ENCODE results near the gene RPH3AL.

Gene RPH3AL

DNA sequence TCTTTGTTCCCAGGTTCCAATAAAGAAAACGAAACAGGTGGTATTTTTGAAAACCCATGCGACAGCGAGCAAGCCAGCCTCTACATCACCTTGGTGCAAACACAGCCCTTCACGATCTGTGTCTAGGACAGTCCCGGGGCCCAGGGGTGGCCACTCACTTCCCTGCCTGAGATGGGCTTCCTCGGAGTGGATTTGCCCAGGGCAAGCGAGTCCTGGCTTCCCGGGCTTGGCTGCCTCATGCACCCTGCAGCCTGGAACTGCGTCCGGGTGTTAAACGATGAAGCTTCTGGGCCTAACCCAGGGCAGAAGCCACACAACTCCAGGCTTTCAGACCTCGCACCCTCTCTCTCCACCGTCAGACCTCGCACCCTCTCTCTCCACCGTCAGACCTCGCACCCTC, 66.0 kb downstream of the RPH3AL start:
- H3K4me3 Mint-ChIP-seq, result no peak overlapping the region
- no peaks in the 10 kb centered on the region for H3K27me3 Mint-ChIP-seq (ENCODE audit: low read depth)
- H3K27ac Mint-ChIP-seq, result no peak overlapping the region
- H3K4me1 Mint-ChIP-seq (ENCODE audit: low read depth), result no peaks in the 10 kb centered on the region
- H3K9me3 Mint-ChIP-seq, result no peaks in the 10 kb centered on the region
- H3K36me3 Mint-ChIP-seq (ENCODE audit: low read depth), result no peaks in the 10 kb centered on the region

GRCh38 chr17:285751-286422, 66.7 kb downstream of the RPH3AL start:
- no peaks in the 10 kb centered on the region for H3K27me3 Mint-ChIP-seq (ENCODE audit: low read depth)
- H3K4me3 Mint-ChIP-seq, result no peak overlapping the region
- H3K27ac Mint-ChIP-seq, result no peak overlapping the region
- H3K36me3 Mint-ChIP-seq (ENCODE audit: low read depth), result no peaks in the 10 kb centered on the region
- no peaks in the 10 kb centered on the region for H3K4me1 Mint-ChIP-seq (ENCODE audit: low read depth)
- H3K9me3 Mint-ChIP-seq, result no peaks in the 10 kb centered on the region

DNA sequence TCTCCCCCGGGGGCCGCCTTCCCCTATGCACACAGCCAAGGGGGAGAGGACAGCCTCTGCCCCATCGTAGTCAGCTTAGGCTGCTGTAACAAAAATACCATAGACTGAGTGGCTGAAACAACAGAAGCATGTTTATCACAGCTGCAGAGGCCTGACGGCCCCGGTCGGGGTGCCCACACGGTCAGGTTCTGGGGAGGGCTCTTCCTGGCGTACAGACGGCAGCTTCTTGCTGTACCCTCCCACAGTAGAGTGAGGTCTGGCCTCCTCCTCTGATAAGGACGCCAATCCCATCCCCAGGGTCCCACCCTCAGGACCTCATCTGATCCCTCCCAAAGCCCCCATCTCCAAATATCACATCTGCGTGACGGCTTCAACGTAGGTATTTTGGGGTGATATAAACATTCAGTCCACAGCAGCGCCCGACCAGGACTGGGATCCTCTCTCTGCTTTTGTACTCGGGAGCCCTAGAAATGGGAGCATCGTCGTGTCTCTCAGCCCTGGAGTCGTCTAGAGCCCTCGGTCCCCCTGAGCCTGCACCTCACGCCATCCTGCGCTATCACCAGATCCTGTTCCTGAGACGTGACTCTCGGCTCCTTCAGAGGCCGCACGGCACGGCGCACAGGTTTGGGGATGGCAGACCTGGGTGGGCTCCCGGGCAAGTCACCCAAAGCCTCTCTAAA, 67.8 kb downstream of the RPH3AL start:
- Mint-ChIP-seq H3K27ac (no peak overlapping the region), H3K36me3 (ENCODE audit: low read depth) (no peaks in the 10 kb centered on the region), H3K4me3 (no peak overlapping the region), H3K9me3 (no peaks in the 10 kb centered on the region), H3K4me1 (ENCODE audit: low read depth) (no peaks in the 10 kb centered on the region), H3K27me3 (ENCODE audit: low read depth) (no peaks in the 10 kb centered on the region)

DNA sequence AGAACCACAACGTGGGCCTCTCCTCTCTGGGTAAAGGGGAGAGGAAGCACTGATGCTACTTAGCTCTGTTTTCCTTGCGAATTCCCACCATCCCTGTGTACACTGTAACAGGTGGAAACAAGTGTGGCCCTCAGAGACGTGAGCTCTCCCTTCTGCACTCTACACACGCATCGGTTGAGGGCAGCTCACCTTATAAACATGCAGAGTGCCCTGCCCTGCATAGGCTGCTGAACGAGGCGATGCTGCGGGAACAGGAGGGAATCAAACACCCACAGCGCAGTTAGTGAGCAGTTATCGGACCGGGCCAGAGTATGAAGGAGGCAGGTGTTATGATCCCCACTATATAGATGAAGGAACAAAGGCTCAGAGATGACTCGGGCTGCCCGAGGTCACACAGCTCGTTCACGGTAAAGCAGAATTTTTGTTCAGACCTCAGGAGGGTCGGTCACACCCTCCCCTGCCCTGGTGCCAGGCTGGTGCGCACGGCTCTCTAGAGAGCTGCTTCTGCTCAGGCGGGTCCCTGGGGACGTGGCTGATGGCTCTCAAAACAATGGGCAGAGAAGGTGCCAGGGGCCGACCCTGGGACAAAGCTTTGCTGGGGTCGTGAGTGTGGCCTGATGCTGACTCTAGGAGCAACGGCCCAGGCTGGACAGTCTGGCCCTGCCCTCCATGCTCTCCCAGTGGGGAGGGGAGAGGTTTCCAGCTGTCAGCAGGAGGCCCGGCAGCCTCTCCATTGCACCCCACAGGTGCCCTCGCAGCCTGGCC, 68.5 kb downstream of the RPH3AL start:
- Mint-ChIP-seq H3K27me3 (ENCODE audit: low read depth) (no peaks in the 10 kb centered on the region), H3K4me1 (ENCODE audit: low read depth) (no peaks in the 10 kb centered on the region), H3K9me3 (no peaks in the 10 kb centered on the region), H3K4me3 (no peak overlapping the region), H3K27ac (no peak overlapping the region), H3K36me3 (ENCODE audit: low read depth) (no peaks in the 10 kb centered on the region)

- Mint-ChIP-seq H3K36me3 (ENCODE audit: low read depth) (no peaks in the 10 kb centered on the region), H3K27ac (no peak overlapping the region), H3K4me1 (ENCODE audit: low read depth) (no peaks in the 10 kb centered on the region), H3K4me3 (no peak overlapping the region), H3K9me3 (no peaks in the 10 kb centered on the region), H3K27me3 (ENCODE audit: low read depth) (no peaks in the 10 kb centered on the region)
These were observed 69.4 kb downstream of the RPH3AL start for GRCh38 chr17:282912-283882.

GRCh38 chr17:282000-282911, 70.4 kb downstream of the RPH3AL start:
- Mint-ChIP-seq H3K4me1 (ENCODE audit: low read depth) (no peaks in the 10 kb centered on the region), H3K27ac (no peak overlapping the region), H3K4me3 (no peak overlapping the region), H3K27me3 (ENCODE audit: low read depth) (no peaks in the 10 kb centered on the region), H3K36me3 (ENCODE audit: low read depth) (no peaks in the 10 kb centered on the region), H3K9me3 (no peaks in the 10 kb centered on the region)

DNA sequence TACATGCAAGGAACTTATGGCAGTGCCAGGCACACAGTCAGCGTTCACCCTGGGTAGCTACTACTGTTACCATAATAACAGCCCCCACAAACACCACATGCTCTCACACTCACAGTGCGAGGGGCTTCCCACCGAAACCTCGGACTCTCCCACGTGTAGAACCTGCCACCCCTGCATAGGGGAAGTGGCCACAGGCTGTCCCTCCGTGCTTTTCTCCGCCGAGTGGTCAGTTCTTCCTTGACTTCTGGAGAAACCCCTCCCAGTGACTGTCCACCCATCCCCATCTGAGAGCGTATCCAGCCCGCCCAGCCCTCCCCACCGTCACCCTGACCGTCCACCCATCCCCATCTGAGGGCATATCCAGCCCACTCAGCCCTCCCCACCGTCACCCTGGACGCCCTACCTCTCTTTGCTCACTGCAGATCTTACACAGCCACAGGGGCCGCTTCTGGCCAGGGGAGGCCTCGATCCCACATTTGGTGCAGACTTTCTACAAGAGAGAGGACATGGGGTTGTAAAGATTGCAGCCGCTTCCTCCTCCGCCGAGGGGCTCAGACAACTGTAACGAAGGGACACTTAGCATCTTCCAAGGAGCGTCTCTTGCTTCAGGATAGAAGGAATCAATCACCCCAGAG, 71.1 kb downstream of the RPH3AL start:
- no peak overlapping the region for H3K4me3 Mint-ChIP-seq
- H3K27ac Mint-ChIP-seq, result no peak overlapping the region
- no peaks in the 10 kb centered on the region for H3K27me3 Mint-ChIP-seq (ENCODE audit: low read depth)

GRCh38 chr17:280901-281300, 71.7 kb downstream of the RPH3AL start:
- Mint-ChIP-seq H3K27ac (no peak overlapping the region), H3K4me3 (no peak overlapping the region), H3K9me3 (no peaks in the 10 kb centered on the region), H3K36me3 (ENCODE audit: low read depth) (no peaks in the 10 kb centered on the region), H3K27me3 (ENCODE audit: low read depth) (no peaks in the 10 kb centered on the region), H3K4me1 (ENCODE audit: low read depth) (no peaks in the 10 kb centered on the region)

More for the DNA sequence above, 71.1 kb downstream of the RPH3AL start:
- no peaks in the 10 kb centered on the region for H3K9me3 Mint-ChIP-seq
- no peaks in the 10 kb centered on the region for H3K4me1 Mint-ChIP-seq (ENCODE audit: low read depth)
- no peaks in the 10 kb centered on the region for H3K36me3 Mint-ChIP-seq (ENCODE audit: low read depth)

- Mint-ChIP-seq H3K27ac (no peak overlapping the region), H3K27me3 (ENCODE audit: low read depth) (no peaks in the 10 kb centered on the region), H3K4me1 (ENCODE audit: low read depth) (no peaks in the 10 kb centered on the region), H3K4me3 (no peak overlapping the region), H3K9me3 (no peaks in the 10 kb centered on the region), H3K36me3 (ENCODE audit: low read depth) (no peaks in the 10 kb centered on the region)
These were observed 72.4 kb downstream of the RPH3AL start for GRCh38 chr17:280216-280615.

DNA sequence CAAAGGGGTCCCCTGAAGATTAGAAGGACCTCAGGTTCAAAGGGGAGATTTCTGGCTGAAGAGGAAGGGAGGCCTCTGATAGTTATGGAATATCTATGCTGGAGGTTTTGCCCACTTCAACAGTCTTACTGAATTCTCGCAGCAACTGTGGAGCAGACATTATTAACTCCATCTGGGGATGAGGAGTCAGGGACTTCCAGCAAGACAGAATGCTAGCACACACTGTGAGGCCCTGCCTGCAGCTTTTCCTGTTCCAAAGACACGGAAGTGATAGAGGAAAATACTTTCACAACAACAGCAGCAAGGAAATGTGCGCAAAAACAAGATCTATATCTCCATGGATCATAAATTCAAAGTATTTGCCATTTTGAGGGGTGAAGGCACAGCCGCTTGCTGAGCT, 72.8 kb downstream of the RPH3AL start:
- Mint-ChIP-seq H3K36me3 (ENCODE audit: low read depth) (no peaks in the 10 kb centered on the region), H3K4me1 (ENCODE audit: low read depth) (no peaks in the 10 kb centered on the region), H3K4me3 (no peak overlapping the region), H3K27me3 (ENCODE audit: low read depth) (no peaks in the 10 kb centered on the region), H3K27ac (no peak overlapping the region), H3K9me3 (no peaks in the 10 kb centered on the region)

DNA sequence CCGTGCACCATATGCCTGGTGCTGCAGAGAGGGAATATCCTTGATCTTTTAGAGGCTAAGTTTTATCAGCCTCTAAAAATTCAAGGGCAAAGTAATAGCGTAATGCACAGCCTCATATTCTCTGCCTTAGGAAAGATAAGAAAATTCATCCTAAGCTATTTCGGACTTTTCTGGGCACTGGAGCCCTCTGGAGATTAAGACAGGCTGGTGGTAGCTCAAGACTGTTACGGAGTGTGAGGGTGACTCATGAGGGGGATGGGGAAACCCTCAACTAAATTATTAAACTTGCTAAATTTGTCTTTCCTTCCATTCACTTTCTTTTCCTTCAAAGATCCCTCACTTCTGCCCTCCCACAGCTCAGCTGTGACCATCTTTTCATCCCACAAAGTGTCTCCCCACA, 73.3 kb downstream of the RPH3AL start:
- no peaks in the 10 kb centered on the region for H3K36me3 Mint-ChIP-seq (ENCODE audit: low read depth)
- H3K4me3 Mint-ChIP-seq, result no peak overlapping the region
- no peak overlapping the region for H3K27ac Mint-ChIP-seq
- no peaks in the 10 kb centered on the region for H3K4me1 Mint-ChIP-seq (ENCODE audit: low read depth)
- no peaks in the 10 kb centered on the region for H3K9me3 Mint-ChIP-seq
- H3K27me3 Mint-ChIP-seq (ENCODE audit: low read depth), result no peaks in the 10 kb centered on the region

- no peak overlapping the region for H3K27ac Mint-ChIP-seq
- H3K9me3 Mint-ChIP-seq, result no peaks in the 10 kb centered on the region
- H3K4me1 Mint-ChIP-seq (ENCODE audit: low read depth), result no peaks in the 10 kb centered on the region
- no peaks in the 10 kb centered on the region for H3K27me3 Mint-ChIP-seq (ENCODE audit: low read depth)
- H3K36me3 Mint-ChIP-seq (ENCODE audit: low read depth), result no peaks in the 10 kb centered on the region
- no peak overlapping the region for H3K4me3 Mint-ChIP-seq
These were observed 73.9 kb downstream of the RPH3AL start for GRCh38 chr17:278676-279059.

GRCh38 chr17:278055-278675, 74.4 kb downstream of the RPH3AL start:
- Mint-ChIP-seq H3K4me1 (ENCODE audit: low read depth) (no peaks in the 10 kb centered on the region), H3K27me3 (ENCODE audit: low read depth) (no peaks in the 10 kb centered on the region), H3K9me3 (no peaks in the 10 kb centered on the region), H3K36me3 (ENCODE audit: low read depth) (no peaks in the 10 kb centered on the region), H3K27ac (no peak overlapping the region), H3K4me3 (no peak overlapping the region)

Measured in T-helper 1 cell treated with Interleukin-12 subunit alpha and Interleukin-12 subunit beta and Interleukin-4 antibody, amounts not matched to agents 30 μg/mL and 1 μg/mL, for 36 hours (primary cell).